GM12891 (cell line): ENCODE measurements around the gene ETS1.

Source experiments
- PAX5 ChIP-seq: IDR thresholded peaks from 2 replicates; pipeline ENCODE4 v1.6.1; 2011; ENCODE audit warnings: low read length, moderate library complexity, mild to moderate bottlenecking; ENCODE audit not compliant: insufficient read depth, severe bottlenecking
- POLR2A ChIP-seq: IDR thresholded peaks from 2 replicates; pipeline ENCODE4 v1.6.1; 2011; ENCODE audit warnings: low read depth, low read length, control low read depth
- POLR2AphosphoS5 ChIP-seq: IDR thresholded peaks from 2 replicates; pipeline ENCODE4 v1.6.1; 2011; ENCODE audit warnings: low read depth, low read length, control low read depth
- SPI1 ChIP-seq: IDR thresholded peaks from 2 replicates; pipeline ENCODE4 v1.6.1; 2011; ENCODE audit warnings: low read depth, low read length, control low read depth
- TAF1 ChIP-seq: IDR thresholded peaks from 2 replicates; pipeline ENCODE4 v1.6.1; 2011; ENCODE audit warnings: low read depth, low read length, control low read depth

- TF ChIP-seq POLR2A, result no peak
- no peak for TF ChIP-seq TAF1
- TF ChIP-seq POLR2AphosphoS5, result no peak
- no peak for TF ChIP-seq SPI1
- no peak for TF ChIP-seq PAX5
These were observed 135.5 kb downstream of the ETS1 start for GRCh38 chr11:128451652-128452470.
